GM18502 (cell line): Measurements from ENCODE around the gene CLC.

ENCODE experiments used
- ATAC-seq: cut with Tn5 transposase; IDR thresholded peaks from one replicate; pipeline ENCODE4 v1.9.1; 2021; ENCODE audit warnings: mild to moderate bottlenecking; ENCODE audit not compliant: unreplicated experiment, poor library complexity

Gene CLC

DNA sequence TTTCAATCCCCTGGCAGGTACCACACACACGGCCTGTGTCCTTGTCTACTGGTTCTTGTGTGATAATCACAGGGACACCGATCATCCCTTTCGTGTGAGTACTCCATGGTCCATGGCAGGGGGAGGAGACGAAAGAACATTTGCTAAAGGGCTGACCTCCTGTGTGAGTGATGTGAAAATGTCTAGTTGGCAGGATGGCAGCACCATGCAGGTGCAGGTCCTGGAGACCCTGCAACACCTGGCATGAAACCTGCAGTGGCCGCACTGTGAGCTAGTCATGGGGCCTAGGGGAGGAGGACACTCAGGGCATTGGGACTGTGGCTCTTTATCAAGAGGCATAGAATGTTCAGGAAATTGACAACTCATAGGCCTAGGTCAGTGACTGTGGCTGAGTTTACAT lies 56.4 kb downstream of the CLC start:
- no peak for ATAC-seq
